Uterus (tissue), 4 donors: Measurements from ENCODE around the gene CLEC4F. TPM values are rescaled to one million over a fixed set of nuclear protein-coding genes. Genes with fewer than 3 reads are reported as not detected.

Source experiments
- DNase-seq, 2 donors: peaks; one replicate each; pipeline ENCODE4 v3.0.0-alpha.2; 2019 to 2020
- H3K27ac ChIP-seq, 2 donors: fragments of 200-600 bp; sonication (generic); 1 replicate in 1 of 2; 2 replicates in 1 of 2; pipeline ENCODE4 v1.5.1; 2016 to 2018
- H3K27me3 ChIP-seq, 2 donors: fragments of 200-600 bp; sonication (generic); one replicate each; pipeline ENCODE4 v1.5.1; 2018 to 2019; ENCODE audit warnings: control low read depth in 1 of 2
- H3K36me3 ChIP-seq, 2 donors: fragments of 200-600 bp; sonication (generic); one replicate each; pipeline ENCODE4 v1.5.1; 2019; ENCODE audit warnings: control low read depth in 1 of 2
- H3K4me1 ChIP-seq, 2 donors: fragments of 200-600 bp; sonication (generic); one replicate each; pipeline ENCODE4 v1.5.1; 2018 to 2019; ENCODE audit warnings: control low read depth in 1 of 2
- H3K4me3 ChIP-seq, 2 donors: fragments of 200-600 bp; sonication (generic); 1 replicate in 1 of 2; 2 replicates in 1 of 2; pipeline ENCODE4 v1.5.1; 2018 to 2019; ENCODE audit warnings: mild to moderate bottlenecking in 1 of 2
- H3K9me3 ChIP-seq, 2 donors: fragments of 200-600 bp; sonication (generic); one replicate each; pipeline ENCODE4 v1.5.1; 2019; ENCODE audit warnings: control low read depth in 1 of 2
- POLR2A ChIP-seq, 2 donors: fragments of 450-650 bp; IDR thresholded peaks; one replicate each; pipeline ENCODE4 v1.6.1; 2016; ENCODE audit warnings: antibody characterized with exemption in 2 of 2, mild to moderate bottlenecking in 1 of 2, moderate library complexity in 1 of 2
- intact Hi-C: fragments of 100-400 bp; cut with DNase I; formaldehyde crosslinking; loops from one replicate; pipeline ENCODE4 v1.15.1; 2023; ENCODE audit warnings: low total_unique reads
- total RNA-seq, 4 donors: library from RNA; depleted of rRNA in 3 of 4; stranded (reverse); fragments of >200 nt in 3 of 4; gene quantifications; one replicate each; pipeline versions ENCODE4 v1.1.0 to v1.2.4, GENCODE V29; 2014 to 2023
- TF ChIP-seq, protein P1 (sequence below), 4 experiments: fragments of 200-600 bp in 2 of 4; fragments of 450-650 bp in 2 of 4; sonication (generic) in 2 of 4; IDR thresholded peaks; one replicate each; pipeline ENCODE4 v1.5.1; 2016 to 2019; ENCODE audit warnings: antibody characterized with exemption in 4 of 4, mild to moderate bottlenecking in 2 of 4, moderate library complexity in 1 of 4
- donor health status: DM: yes; HTN: yes; CAD: no.

CLEC4F gene
- total RNA-seq, 4 donors from 2014 or later, result 2.4 to 5.0 (median 2.6) TPM; not detected in 1

DNA sequence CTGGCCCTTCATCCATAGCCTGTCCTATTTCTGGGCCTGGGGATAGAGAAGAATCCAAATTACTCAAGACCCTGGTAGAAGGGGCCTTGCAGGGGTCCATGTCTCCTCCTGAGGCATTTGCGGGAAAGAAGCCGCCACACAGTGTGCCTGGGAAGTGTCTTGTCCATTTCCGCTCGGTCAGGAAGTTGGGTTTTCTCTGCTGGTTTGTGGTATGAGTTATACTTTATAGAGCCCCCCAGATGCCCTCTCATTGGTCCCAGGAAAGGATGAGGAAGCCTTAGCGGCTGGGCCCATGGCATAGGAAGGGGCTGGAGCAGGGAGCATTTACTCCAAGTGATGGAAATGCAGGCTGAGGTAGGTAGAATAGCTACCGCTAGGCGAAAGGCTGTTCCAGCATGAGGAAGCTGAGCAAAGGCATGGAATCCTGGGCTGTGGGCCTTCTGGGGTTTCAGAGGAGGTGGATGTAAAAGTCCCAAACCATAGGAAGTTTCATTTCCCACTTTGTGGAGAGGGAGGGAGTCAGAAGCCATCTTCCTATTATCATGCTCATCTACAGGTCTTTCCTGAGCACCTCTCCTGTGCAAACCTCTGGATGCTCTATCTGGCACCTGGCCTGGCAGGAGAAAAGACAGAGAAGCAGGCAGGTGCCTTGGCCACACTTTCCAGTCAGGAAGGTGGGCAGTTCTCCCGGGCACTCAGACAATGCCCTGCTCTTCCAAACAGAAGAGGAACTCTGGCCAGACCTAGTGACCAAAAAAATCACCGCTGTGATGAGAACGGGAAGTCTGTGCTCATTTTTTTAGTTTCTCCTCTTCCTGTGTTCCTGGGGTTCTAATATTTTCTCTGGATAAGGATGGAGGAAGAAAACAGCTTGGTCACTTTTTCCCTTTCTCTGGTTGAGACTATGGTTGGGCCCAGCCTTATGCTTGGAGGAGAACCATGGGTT is 17.9 kb upstream of the CLEC4F start:
- Histone ChIP-seq H3K27ac (no peak overlapping the region), H3K27me3 (no peaks in the 10 kb centered on the region), H3K4me1 (no peaks in the 10 kb centered on the region), H3K9me3 (no peaks in the 10 kb centered on the region), H3K4me3 (no peak overlapping the region), H3K36me3 (no peaks in the 10 kb centered on the region)
- intact Hi-C loops, result no loop called here
- no peak for DNase-seq
- no peak for TF ChIP-seq POLR2A (IDR thresholded peaks at IDR 0.05)
- TF ChIP-seq, protein P1, sequence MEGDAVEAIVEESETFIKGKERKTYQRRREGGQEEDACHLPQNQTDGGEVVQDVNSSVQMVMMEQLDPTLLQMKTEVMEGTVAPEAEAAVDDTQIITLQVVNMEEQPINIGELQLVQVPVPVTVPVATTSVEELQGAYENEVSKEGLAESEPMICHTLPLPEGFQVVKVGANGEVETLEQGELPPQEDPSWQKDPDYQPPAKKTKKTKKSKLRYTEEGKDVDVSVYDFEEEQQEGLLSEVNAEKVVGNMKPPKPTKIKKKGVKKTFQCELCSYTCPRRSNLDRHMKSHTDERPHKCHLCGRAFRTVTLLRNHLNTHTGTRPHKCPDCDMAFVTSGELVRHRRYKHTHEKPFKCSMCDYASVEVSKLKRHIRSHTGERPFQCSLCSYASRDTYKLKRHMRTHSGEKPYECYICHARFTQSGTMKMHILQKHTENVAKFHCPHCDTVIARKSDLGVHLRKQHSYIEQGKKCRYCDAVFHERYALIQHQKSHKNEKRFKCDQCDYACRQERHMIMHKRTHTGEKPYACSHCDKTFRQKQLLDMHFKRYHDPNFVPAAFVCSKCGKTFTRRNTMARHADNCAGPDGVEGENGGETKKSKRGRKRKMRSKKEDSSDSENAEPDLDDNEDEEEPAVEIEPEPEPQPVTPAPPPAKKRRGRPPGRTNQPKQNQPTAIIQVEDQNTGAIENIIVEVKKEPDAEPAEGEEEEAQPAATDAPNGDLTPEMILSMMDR (IDR thresholded peaks at IDR 0.05), result no peak

DNA sequence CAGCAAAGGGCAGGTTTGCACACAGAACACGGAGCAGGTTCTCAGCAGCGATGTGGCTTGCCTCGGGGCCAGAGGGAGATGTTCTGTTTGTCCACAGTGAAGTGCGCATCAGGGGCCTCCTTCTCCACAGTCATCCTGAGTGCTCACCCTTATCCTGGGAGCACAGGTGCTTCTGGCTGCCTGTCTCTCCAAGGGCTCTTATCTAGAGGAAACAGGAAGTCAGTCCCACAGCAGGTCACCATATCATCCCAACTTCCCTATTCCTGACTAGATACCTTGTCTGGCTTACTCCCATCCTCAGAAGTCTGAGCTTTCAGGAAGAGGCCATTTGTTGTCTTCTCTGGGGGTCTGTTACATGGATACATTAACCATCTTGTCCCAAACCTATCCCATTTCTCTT is 15.2 kb upstream of the CLEC4F start, which contains the start of gene CD207:
Gene CD207, minus strand, starts transcription at position 174 of the 400 bp plus-strand sequence. Its CDS starts 40 bp downstream, at position 134.
- intact Hi-C loops, result no loop called here
- no peak for DNase-seq

DNA sequence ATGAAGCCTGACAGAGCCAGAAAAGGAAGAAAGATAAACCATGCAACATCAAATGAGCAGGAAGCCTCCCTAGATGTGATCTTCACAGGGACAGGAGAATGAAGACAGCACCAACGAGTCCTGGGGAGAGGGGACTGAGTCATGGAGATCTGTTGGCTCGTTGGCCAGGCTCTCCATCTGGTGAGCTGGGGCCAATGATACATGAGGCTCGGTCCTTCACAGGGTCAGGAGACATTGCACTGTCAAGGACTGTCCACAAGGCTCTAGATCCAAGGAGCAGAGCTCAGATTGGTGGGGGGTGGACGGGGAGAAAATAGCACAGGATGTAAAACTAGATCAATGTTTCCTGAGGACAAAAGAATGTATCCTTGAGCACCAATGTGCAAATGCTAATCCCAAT is 14.5 kb upstream of the CLEC4F start:
- no peak for DNase-seq
- H3K4me1 ChIP-seq, result no peaks in the 10 kb centered on the region
- TF ChIP-seq, protein P1 (IDR thresholded peaks at IDR 0.05), result no peak
- no peak for TF ChIP-seq POLR2A (IDR thresholded peaks at IDR 0.05)
- no peak overlapping the region for H3K27ac ChIP-seq
- no peaks in the 10 kb centered on the region for H3K36me3 ChIP-seq
- H3K9me3 ChIP-seq, result no peaks in the 10 kb centered on the region
- no peak overlapping the region for H3K4me3 ChIP-seq
- no peaks in the 10 kb centered on the region for H3K27me3 ChIP-seq
- intact Hi-C loops, result no loop called here

More for the DNA sequence above, 15.2 kb upstream of the CLEC4F start, which contains the start of gene CD207:
- no peaks in the 10 kb centered on the region for H3K4me1 ChIP-seq
- TF ChIP-seq POLR2A (IDR thresholded peaks at IDR 0.05), result no peak
- TF ChIP-seq, protein P1 (IDR thresholded peaks at IDR 0.05), result no peak
- no peaks in the 10 kb centered on the region for H3K27me3 ChIP-seq
- no peak within 1 kb of the TSS for H3K27ac ChIP-seq
- no peak within 1 kb of the TSS for H3K4me3 ChIP-seq
- no peaks in the 10 kb centered on the region for H3K9me3 ChIP-seq
- H3K36me3 ChIP-seq, result no peaks in the 10 kb centered on the region

DNA sequence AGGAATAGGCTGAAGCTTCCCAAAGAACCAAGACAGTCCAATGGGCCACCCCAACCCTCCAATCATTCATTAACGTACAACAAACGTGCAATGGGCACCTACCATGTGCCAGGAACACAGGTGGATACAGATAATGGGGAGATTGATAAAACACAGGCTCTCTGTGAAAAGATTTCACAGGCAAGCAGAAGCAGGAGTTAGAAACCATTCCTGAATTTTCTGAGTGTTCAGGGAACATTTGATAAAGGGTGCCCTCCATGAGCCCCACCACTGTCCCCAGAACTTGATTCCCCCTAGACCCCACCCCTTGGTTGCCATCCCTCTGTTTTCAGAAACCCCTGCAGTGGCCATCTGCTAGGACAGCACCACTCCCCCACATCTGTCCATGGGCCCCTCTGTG is 13.7 kb upstream of the CLEC4F start:
- no peak for DNase-seq
- Histone ChIP-seq H3K36me3 (no peaks in the 10 kb centered on the region), H3K9me3 (no peaks in the 10 kb centered on the region), H3K27ac (no peak overlapping the region), H3K27me3 (no peaks in the 10 kb centered on the region), H3K4me3 (no peak overlapping the region), H3K4me1 (no peaks in the 10 kb centered on the region)
- intact Hi-C loops, result no loop called here
- TF ChIP-seq, protein P1 (IDR thresholded peaks at IDR 0.05), result no peak
- no peak for TF ChIP-seq POLR2A (IDR thresholded peaks at IDR 0.05)

DNA sequence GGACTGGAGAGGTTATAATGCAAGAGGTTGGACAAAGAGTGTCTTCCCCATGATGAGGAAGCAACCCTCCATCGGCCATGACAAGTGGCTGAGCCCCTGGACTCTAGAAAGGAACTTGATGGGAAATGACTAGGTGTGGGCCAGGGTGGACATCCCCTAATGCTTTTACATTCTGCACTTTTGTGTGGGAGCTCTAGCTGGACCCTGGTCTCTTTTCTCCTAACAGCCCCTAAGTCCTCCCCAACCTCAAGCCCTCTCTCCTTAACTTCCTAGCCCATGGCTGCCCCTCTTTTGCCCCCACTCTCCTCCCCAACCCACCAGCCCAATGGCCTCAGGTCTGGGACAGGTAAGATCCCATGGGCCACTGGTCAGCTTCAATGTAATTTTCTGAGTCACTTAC is 12.8 kb upstream of the CLEC4F start:
- no peak overlapping the region for H3K4me3 ChIP-seq
- no peaks in the 10 kb centered on the region for H3K36me3 ChIP-seq
- no peaks in the 10 kb centered on the region for H3K4me1 ChIP-seq
- intact Hi-C loops, result no loop called here
- no peaks in the 10 kb centered on the region for H3K9me3 ChIP-seq
- no peak for DNase-seq
- no peaks in the 10 kb centered on the region for H3K27me3 ChIP-seq
- no peak overlapping the region for H3K27ac ChIP-seq
- no peak for TF ChIP-seq POLR2A (IDR thresholded peaks at IDR 0.05)
- TF ChIP-seq, protein P1 (IDR thresholded peaks at IDR 0.05), result no peak
